Measurements from ENCODE around the gene IDUA.
"Not testable (repeated sequence)": the region's sequence is repeated elsewhere in the genome, so short reads cannot be mapped to it uniquely, and the experiment has no call there.

IDUA gene

GRCh38 chr4:1049591-1049905 is 62.7 kb downstream of the IDUA start:
- no peak for DNase-seq (ENCODE audit: low spot score)
- TF ChIP-seq, protein P1, sequence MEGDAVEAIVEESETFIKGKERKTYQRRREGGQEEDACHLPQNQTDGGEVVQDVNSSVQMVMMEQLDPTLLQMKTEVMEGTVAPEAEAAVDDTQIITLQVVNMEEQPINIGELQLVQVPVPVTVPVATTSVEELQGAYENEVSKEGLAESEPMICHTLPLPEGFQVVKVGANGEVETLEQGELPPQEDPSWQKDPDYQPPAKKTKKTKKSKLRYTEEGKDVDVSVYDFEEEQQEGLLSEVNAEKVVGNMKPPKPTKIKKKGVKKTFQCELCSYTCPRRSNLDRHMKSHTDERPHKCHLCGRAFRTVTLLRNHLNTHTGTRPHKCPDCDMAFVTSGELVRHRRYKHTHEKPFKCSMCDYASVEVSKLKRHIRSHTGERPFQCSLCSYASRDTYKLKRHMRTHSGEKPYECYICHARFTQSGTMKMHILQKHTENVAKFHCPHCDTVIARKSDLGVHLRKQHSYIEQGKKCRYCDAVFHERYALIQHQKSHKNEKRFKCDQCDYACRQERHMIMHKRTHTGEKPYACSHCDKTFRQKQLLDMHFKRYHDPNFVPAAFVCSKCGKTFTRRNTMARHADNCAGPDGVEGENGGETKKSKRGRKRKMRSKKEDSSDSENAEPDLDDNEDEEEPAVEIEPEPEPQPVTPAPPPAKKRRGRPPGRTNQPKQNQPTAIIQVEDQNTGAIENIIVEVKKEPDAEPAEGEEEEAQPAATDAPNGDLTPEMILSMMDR (IDR thresholded peaks at IDR 0.05; ENCODE audit: borderline replicate concordance, control extremely low read depth, extremely low read depth, insufficient read depth, missing control alignments), result no peak
- in situ Hi-C loops (cut with MboI; ENCODE audit: low sequenced_read_pairs, unreplicated experiment), result no loop called here

- in situ Hi-C loops (cut with MboI; ENCODE audit: low sequenced_read_pairs, unreplicated experiment), result no loop called here
- DNase-seq (ENCODE audit: low spot score), result no peak
- TF ChIP-seq, protein P1 (IDR thresholded peaks at IDR 0.05; ENCODE audit: borderline replicate concordance, control extremely low read depth, extremely low read depth, insufficient read depth, missing control alignments), result no peak
Measured at GRCh38 chr4:1050486-1051213, 63.8 kb downstream of the IDUA start.

GRCh38 chr4:1051472-1051871 is 64.6 kb downstream of the IDUA start:
- in situ Hi-C loops (cut with MboI; ENCODE audit: low sequenced_read_pairs, unreplicated experiment), result no loop called here
- TF ChIP-seq, protein P1 (IDR thresholded peaks at IDR 0.05; ENCODE audit: borderline replicate concordance, control extremely low read depth, extremely low read depth, insufficient read depth, missing control alignments), result no peak
- no peak for DNase-seq (ENCODE audit: low spot score)

DNA sequence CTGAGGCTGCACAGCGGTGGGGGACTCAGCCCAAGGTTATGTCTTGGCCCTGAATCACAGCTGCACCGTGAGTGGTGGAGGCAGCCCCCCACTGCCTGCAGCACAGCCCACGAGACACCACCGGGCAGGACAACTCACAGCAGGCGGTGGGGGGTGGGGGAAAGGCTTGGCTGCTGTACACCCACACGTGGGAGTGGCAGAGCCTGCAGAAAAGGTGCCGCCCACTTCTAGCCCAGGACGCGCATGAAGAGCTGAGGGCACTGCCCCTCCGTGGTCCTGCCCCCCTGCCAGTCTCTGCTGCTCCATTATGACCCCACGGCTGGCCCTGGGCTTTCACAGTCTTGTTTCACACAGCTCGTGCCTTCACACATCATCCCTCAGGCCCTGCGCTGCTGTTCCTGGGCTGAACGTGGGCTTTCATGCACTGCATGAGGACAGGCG is 65.4 kb downstream of the IDUA start:
- TF ChIP-seq, protein P1 (IDR thresholded peaks at IDR 0.05; ENCODE audit: borderline replicate concordance, control extremely low read depth, extremely low read depth, insufficient read depth, missing control alignments), result no peak
- no peak for DNase-seq (ENCODE audit: low spot score)
- in situ Hi-C loops (cut with MboI; ENCODE audit: low sequenced_read_pairs, unreplicated experiment), result no loop called here

- no peak for DNase-seq (ENCODE audit: low spot score)
- TF ChIP-seq, protein P1 (IDR thresholded peaks at IDR 0.05; ENCODE audit: borderline replicate concordance, control extremely low read depth, extremely low read depth, insufficient read depth, missing control alignments), result no peak
- in situ Hi-C loops (cut with MboI; ENCODE audit: low sequenced_read_pairs, unreplicated experiment), result no loop called here
Measured at GRCh38 chr4:1053080-1053661, 66.3 kb downstream of the IDUA start.

GRCh38 chr4:1053891-1054290 is 67.0 kb downstream of the IDUA start:
- in situ Hi-C loops (cut with MboI; ENCODE audit: low sequenced_read_pairs, unreplicated experiment); DNase-seq (ENCODE audit: low spot score): not testable (repeated sequence)
